Spleen (tissue), 7 donors: ENCODE data around the gene LRCH1.

Experiments
- POLR2A ChIP-seq, 3 donors: fragments of 450-650 bp; IDR thresholded peaks; one replicate each; pipeline ENCODE4 v1.5.1; 2017; ENCODE audit warnings: antibody characterized with exemption in 3 of 3, mild to moderate bottlenecking in 1 of 3
- POLR2AphosphoS5 ChIP-seq, 3 donors: sonication (generic); formaldehyde crosslinking; IDR thresholded peaks; one replicate each; pipeline ENCODE4 v1.5.1; 2017; ENCODE audit warnings: antibody characterized with exemption in 3 of 3
- TF ChIP-seq, protein P1 (sequence below), 11 experiments: fragments of 200-600 bp in 7 of 11; fragments of 450-650 bp in 4 of 11; sonication (generic) in 4 of 11; IDR thresholded peaks in 8 of 11; conservative IDR thresholded peaks in 3 of 11; 1 replicate in 7 of 11; 2 replicates in 4 of 11; pipeline versions ENCODE4 v1.4.0 to v1.8.0; 2016 to 2021; ENCODE audit warnings: antibody characterized with exemption in 11 of 11, inconsistent platforms in 4 of 11, mild to moderate bottlenecking in 1 of 11
- donor health status: DM: no; HTN: no; CAD: no; lungs with moderate emphysema.
- donor health status: DM: no; HTN: no; CAD: no.
- donor health status: DM: no; HTN: no; CAD: no.

DNA sequence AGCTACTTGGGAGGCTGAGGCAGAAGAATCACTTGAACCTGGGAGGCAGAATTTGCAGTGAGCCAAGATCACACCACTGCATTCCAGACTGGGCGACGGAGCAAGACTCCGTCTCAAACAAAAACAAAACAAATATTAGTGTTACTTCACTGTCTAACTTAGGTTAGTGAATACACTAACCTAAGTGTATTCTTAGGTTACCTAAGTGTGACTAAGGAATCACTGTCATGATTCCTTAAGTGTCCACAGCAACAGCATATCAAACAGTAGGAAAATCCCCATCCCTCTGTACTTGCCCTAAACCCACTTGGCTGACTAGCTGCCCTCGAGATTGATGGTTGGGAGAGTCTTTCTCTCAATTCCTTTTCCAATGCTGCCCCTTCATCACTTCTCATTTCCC is 11.8 kb upstream of the LRCH1 start:
- TF ChIP-seq, protein P1, sequence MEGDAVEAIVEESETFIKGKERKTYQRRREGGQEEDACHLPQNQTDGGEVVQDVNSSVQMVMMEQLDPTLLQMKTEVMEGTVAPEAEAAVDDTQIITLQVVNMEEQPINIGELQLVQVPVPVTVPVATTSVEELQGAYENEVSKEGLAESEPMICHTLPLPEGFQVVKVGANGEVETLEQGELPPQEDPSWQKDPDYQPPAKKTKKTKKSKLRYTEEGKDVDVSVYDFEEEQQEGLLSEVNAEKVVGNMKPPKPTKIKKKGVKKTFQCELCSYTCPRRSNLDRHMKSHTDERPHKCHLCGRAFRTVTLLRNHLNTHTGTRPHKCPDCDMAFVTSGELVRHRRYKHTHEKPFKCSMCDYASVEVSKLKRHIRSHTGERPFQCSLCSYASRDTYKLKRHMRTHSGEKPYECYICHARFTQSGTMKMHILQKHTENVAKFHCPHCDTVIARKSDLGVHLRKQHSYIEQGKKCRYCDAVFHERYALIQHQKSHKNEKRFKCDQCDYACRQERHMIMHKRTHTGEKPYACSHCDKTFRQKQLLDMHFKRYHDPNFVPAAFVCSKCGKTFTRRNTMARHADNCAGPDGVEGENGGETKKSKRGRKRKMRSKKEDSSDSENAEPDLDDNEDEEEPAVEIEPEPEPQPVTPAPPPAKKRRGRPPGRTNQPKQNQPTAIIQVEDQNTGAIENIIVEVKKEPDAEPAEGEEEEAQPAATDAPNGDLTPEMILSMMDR (IDR thresholded peaks at IDR 0.05 in 8 of 11, conservative IDR thresholded peaks at IDR 0.05 in 3 of 11), result no peak
- no peak for TF ChIP-seq POLR2A (IDR thresholded peaks at IDR 0.05)
- no peak for TF ChIP-seq POLR2AphosphoS5 (IDR thresholded peaks at IDR 0.05)
